Endodermal cell (in vitro differentiated cells): ENCODE measurements around the gene FYN. TPM values are rescaled to one million over a fixed set of nuclear protein-coding genes. Genes with fewer than 3 reads are reported as not detected.
A peak's percentile ranks its signal among the peaks of the same experiment; 100 is the strongest.

ENCODE experiments used
- DNase-seq: peaks from one replicate; pipeline ENCODE4 v3.0.0-alpha.2; 2017
- H3K27ac ChIP-seq: 2 replicates; pipeline ENCODE4 v1.5.1; 2013; ENCODE audit warnings: mild to moderate bottlenecking, low read depth, low read length, moderate library complexity
- H3K27me3 ChIP-seq: 2 replicates; pipeline ENCODE4 v1.6.1; 2013; ENCODE audit warnings: mild to moderate bottlenecking, low read length, moderate library complexity; ENCODE audit not compliant: insufficient read depth, control insufficient read depth, poor library complexity, severe bottlenecking
- H3K36me3 ChIP-seq: 2 replicates; pipeline ENCODE4 v1.7.0; 2013; ENCODE audit warnings: mild to moderate bottlenecking, low read length, moderate library complexity; ENCODE audit not compliant: control insufficient read depth, insufficient read depth
- H3K4me1 ChIP-seq: one replicate; pipeline ENCODE4 v1.7.0; 2013; ENCODE audit warnings: low read length; ENCODE audit not compliant: control insufficient read depth, insufficient read depth
- H3K4me3 ChIP-seq: 2 replicates; pipeline ENCODE4 v1.5.1; 2013; ENCODE audit warnings: mild to moderate bottlenecking, low read length, moderate library complexity
- H3K9ac ChIP-seq: 2 replicates; pipeline ENCODE4 v1.6.1; 2013; ENCODE audit warnings: mild to moderate bottlenecking, low read length, moderate library complexity; ENCODE audit not compliant: poor library complexity, severe bottlenecking; ENCODE audit errors: extremely low read depth
- H3K9me3 ChIP-seq: 2 replicates; pipeline ENCODE4 v1.6.1; 2013; ENCODE audit warnings: mild to moderate bottlenecking, low read length, moderate library complexity; ENCODE audit not compliant: control insufficient read depth
- H3K27ac Mint-ChIP-seq: 2 replicates; pipeline ENCODE4 v1.8.0; 2020; ENCODE audit warnings: mixed read lengths
- H3K27me3 Mint-ChIP-seq: 2 replicates; pipeline ENCODE4 v1.8.0; 2021; ENCODE audit warnings: mild to moderate bottlenecking, mixed read lengths; ENCODE audit not compliant: insufficient read depth
- H3K36me3 Mint-ChIP-seq: 2 replicates; pipeline ENCODE4 v1.8.0; 2020; ENCODE audit warnings: low read depth, mixed read lengths
- H3K4me1 Mint-ChIP-seq: 2 replicates; pipeline ENCODE4 v1.8.0; 2020; ENCODE audit warnings: mixed read lengths
- H3K4me3 Mint-ChIP-seq: 2 replicates; pipeline ENCODE4 v1.8.0; 2020; ENCODE audit warnings: mild to moderate bottlenecking, moderate library complexity, mixed read lengths
- H3K9me3 Mint-ChIP-seq: 2 replicates; pipeline ENCODE4 v1.8.0; 2020; ENCODE audit warnings: mild to moderate bottlenecking, mixed read lengths
- CTCF ChIP-seq: fragments of 200-600 bp; sonication (generic); conservative IDR thresholded peaks from 2 replicates; pipeline ENCODE4 v1.5.0; 2021; ENCODE audit warnings: antibody characterized with exemption, mild to moderate bottlenecking
- WGBS, 2 experiments: methylation state at CpG; one replicate each; pipeline versions ENCODE4 v1.1.5 to v1.1.7; 2013; ENCODE audit warnings: missing lambda C conversion rate in 2 of 2, mixed read lengths in 1 of 2; ENCODE audit not compliant: insufficient coverage in 1 of 2, insufficient read length in 1 of 2; 5-methylcytosine and 5-hydroxymethylcytosine counted together
- total RNA-seq, 2 donors: library from RNA; stranded (reverse); fragmentation: NEBNext Ultra II Directional in 1 of 2; extraction: Animal tissue kit (Norgen Biotek cat#: 25700) in 1 of 2; gene quantifications; 2 replicates in 1 of 2; 3 replicates in 1 of 2; pipeline ENCODE4 v1.2.1, GENCODE V29; 2021

The FYN gene
- total RNA-seq, 2 donors from 2014 or later = 70.0 to 96.4 TPM

- Histone ChIP-seq H3K9ac (no peak overlapping the region), H3K4me1 (peaks cover 11% of the 10 kb centered on the region), H3K27ac (no peak overlapping the region), H3K27me3 (no peaks in the 10 kb centered on the region), H3K4me3 (no peak overlapping the region), H3K36me3 (peaks cover 15% of the 10 kb centered on the region), H3K9me3 (no peaks in the 10 kb centered on the region)
- no peak overlapping the region for H3K4me3 Mint-ChIP-seq
- H3K9me3 Mint-ChIP-seq = no peaks in the 10 kb centered on the region
- DNase-seq = no peak
- H3K27me3 Mint-ChIP-seq = no peaks in the 10 kb centered on the region
- no peak overlapping the region for H3K27ac Mint-ChIP-seq
- peaks cover 25% of the 10 kb centered on the region for H3K36me3 Mint-ChIP-seq
- 80% methylated on average over 1 of the region's 1 CpG; no CpG with 5 or more reads in 1 of the 2 experiments for WGBS, 2 experiments
- H3K4me1 Mint-ChIP-seq = peaks cover 59% of the 10 kb centered on the region
- TF ChIP-seq CTCF = no peak
Observed at GRCh38 chr6:111674883-111675282, 198.4 kb downstream of the FYN start.

- Mint-ChIP-seq H3K9me3 (no peaks in the 10 kb centered on the region), H3K36me3 (peaks cover 30% of the 10 kb centered on the region), H3K4me1 (peaks cover 57% of the 10 kb centered on the region), H3K27ac (peak overlapping the region; percentile 53), H3K27me3 (no peaks in the 10 kb centered on the region), H3K4me3 (no peak overlapping the region)
- Histone ChIP-seq H3K4me1 (peaks cover 9% of the 10 kb centered on the region), H3K27me3 (no peaks in the 10 kb centered on the region), H3K27ac (no peak overlapping the region), H3K4me3 (no peak overlapping the region), H3K36me3 (peaks cover 17% of the 10 kb centered on the region), H3K9ac (no peak overlapping the region), H3K9me3 (no peaks in the 10 kb centered on the region)
- 90 to 95% methylated on average over 4 of the region's 4 CpGs for WGBS, 2 experiments
- TF ChIP-seq CTCF = no peak
- no peak for DNase-seq
Observed at GRCh38 chr6:111674413-111674812, 198.8 kb downstream of the FYN start.

- Mint-ChIP-seq H3K27me3 (no peaks in the 10 kb centered on the region), H3K4me1 (peaks cover 52% of the 10 kb centered on the region), H3K4me3 (no peak overlapping the region), H3K27ac (no peak overlapping the region), H3K36me3 (peaks cover 30% of the 10 kb centered on the region), H3K9me3 (no peaks in the 10 kb centered on the region)
- Histone ChIP-seq H3K4me1 (peaks cover 4% of the 10 kb centered on the region), H3K27ac (no peak overlapping the region), H3K27me3 (no peaks in the 10 kb centered on the region), H3K9me3 (no peaks in the 10 kb centered on the region), H3K4me3 (no peak overlapping the region), H3K36me3 (peaks cover 17% of the 10 kb centered on the region), H3K9ac (no peak overlapping the region)
- TF ChIP-seq CTCF = no peak
- no peak for DNase-seq
Observed at GRCh38 chr6:111673937-111674336, 199.3 kb downstream of the FYN start.
